SK-N-DZ (cell line): Measurements from ENCODE around the gene TTPAL.

Experiments used
- DNase-seq: peaks from one replicate; pipeline ENCODE4 v3.0.0-alpha.2; 2015; ENCODE audit warnings: low spot score

Gene TTPAL

DNA sequence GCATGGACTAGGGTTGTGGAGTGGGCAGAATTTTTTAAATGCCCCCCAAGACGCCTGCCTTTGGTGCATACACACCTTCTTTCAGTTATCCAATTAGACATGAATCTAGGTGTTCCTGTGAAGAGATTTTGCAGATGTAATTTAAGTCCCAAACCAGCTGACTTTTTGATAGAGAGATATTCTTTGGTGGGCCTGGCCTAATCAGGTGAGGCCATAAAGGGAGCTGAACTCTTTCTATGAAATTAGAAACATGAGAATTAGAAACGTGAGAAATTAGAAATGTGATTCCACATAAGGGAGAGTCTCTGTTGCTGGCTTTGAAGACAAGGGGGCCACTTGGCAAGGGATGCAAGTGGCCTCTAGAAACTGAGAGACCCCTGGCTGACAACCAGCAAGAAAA lies 36.4 kb upstream of the TTPAL start:
- no peak for DNase-seq

DNA sequence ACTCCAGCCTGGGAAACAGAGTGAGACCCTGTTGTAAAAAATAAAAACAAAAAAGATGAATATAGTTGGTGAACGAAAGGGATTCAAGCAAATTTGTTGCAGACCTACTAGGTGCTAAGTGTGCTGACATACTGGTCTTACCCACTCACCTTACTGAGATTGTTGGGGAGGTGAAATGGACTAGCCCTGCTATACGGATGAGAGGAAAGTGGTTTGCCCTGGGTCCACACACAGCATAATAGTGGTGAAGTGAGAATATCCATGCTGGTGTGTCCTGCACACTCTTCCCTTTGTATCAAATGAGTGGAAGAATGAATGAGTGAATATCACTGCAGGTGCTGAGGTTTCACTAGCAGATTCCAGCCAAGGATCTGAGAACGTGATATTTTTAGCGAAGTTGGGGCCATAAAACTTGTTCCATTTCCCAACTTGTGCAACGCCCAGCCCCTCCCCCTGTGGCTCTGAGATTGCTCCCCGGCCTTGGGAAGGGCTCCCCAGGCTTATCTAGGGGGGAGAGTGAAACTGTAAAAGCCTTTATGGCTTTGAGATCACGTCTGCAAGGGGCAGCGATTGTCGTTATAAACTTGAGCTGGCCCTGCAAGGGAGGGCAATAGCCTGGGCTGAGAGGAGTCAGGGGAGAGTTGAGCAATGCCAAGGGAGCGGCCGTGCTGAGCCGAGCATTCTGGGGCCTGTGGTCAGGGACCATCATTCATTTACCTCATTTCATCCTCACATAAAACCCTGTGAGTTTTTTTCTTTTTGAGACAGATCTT lies 33.2 kb upstream of the TTPAL start:
- DNase-seq: no peak

DNA sequence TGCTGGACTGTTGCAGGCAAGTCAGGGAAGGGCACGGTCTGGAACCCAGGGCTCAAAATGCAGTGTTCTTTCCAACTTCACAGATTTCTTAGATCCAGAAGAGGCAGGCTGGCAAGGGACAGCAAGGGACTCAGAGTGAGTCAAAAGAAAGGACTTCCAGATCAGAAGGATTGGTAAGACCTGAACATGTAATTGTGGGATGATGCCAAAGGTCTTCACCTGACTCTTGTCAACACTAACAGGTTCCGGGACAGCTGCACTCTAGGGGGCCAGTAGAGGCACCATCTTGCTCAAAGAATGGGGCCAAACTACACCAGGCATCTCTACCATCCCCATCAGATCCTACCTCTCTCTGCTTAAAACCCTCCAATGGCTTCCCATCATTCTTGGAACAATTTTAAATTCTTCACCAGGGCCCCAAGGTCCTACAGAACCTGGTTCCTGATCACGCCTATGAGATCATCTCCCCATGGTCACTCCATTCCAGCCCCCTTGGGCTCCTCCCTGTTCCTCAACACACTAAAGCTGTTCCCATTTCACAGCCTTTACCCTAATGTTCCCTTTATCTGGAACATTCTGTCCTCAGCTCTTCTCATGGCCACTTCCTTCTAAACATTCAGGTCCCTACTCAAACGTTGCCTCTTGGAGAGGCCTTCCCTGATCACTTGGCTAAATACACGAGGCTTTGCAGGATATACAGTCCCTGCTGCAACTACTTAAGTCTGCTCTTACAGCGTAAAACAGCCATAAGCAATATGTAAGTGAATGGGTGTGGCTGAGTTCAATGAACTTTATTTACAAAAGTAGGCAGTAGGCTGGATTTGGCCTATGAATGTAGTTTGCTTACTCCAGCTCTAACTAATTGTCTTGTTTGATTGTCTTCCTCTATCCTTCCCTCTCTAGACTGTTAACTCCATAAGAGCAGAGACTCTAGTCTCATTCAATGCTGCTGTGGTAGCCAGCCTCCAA lies 29.6 kb upstream of the TTPAL start:
- DNase-seq: no peak

DNA sequence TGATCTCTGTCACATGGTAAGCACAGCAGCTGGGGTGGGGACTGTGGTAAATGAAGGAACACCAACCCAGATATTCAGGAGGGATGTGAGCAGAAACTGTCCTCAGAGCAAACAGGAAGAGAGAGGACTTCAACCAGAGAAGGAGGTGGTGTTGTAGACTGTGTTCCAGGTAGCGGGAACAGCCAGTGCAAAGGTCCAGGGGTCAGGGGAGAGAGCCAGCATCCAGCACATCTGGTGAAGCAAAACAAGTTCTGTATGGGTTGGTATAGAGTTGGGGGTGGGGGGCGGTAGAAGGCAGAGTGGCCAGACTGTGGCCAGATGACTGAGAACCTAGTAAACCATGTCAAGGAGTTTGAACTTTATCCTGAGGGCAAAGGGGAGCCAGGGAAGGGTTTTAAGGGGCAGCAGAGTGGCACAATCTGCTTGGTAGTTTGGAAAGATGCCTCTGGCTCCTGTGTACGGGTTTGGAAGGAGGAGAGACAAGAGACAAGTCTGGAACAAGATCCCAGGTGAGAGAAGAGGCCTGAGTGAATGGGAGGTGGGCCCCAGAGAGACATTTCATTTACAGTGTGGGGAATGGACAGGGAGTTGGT lies 27.8 kb upstream of the TTPAL start:
- DNase-seq: no peak

DNA sequence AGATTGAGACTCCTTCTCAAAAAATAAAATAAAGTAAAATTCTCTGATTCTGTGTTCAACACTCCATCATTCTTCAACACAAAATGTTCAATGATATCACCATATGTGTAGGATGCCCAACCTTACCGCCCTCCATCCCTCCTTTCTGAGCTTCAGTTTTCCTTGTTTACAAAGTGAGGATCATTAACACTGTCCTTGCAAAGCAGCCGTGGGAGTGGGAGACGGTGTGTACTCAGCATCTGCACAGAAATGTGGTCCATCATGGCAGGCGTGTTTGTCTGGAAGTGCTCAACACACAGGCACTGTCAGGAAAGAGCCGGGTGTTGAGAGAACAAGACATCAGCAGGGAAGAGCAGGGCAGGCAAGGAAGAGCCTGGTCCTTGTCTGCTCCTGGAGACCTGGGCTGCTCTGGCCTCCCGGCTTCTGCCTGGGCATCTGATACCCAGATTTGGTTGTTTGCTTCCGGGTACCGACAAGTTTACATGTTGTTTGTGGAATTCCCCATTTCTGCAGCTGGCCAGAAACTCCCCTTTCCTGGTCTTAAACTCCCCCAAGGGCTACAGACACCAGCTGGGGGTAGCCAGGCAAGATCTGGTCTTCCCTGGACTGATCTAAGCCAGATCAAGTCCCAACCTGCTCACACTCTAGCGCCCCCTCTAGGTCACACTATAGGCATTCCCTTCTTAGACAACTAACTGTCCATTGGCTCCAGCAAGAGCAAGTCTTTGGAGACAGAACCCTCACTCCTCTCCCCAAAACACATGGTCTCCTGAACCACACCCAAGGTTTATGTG lies 26.7 kb upstream of the TTPAL start:
- DNase-seq: peak; percentile 29

DNA sequence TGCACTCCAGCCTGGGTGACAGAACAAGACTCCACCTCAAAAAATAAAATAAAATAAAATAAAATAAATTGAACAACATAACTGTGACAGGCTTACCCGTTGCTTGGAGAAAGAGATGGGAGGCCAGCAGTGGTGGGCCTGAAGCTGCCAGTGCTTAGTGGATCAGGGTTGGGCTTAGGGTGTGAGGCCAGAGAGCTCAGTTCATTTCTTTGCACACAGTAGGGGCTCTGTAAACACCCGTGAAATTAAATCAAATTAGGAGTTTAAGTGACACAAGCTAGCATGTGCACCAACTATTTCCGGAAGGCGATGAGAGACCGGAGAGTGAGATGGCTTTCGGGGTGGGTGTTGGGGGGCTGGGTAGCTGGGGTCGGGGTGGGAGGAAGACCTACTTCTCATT lies 25.8 kb upstream of the TTPAL start:
- no peak for DNase-seq

DNA sequence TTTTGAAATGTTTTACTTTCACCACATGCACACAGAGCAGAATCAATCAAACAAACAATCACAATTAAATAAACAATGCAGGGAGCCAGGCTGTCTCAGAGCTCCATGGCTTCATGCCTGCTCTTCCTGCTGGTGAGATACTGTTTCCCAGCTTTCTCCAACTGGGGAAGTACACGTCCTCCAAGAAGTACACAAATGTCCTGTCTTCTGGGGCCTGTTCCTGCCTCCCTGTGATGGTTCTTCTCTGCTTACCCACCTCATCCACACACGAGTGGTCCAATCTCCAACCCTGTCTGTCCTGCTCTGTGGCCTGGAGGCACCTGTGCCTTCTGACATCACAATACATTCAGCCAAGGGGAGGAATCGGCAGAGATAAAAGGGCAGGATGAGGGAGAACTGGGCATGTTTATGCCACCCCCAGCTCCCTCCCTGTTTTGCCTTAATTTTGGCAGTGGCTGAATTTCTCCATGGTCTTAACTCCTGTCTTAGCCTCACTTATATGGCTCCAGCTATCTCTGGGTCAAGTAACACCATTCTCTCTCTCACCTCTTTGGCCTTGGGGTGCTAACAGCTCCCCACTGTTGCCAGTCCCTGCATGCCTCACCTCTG lies 25.3 kb upstream of the TTPAL start:
- DNase-seq: no peak

DNA sequence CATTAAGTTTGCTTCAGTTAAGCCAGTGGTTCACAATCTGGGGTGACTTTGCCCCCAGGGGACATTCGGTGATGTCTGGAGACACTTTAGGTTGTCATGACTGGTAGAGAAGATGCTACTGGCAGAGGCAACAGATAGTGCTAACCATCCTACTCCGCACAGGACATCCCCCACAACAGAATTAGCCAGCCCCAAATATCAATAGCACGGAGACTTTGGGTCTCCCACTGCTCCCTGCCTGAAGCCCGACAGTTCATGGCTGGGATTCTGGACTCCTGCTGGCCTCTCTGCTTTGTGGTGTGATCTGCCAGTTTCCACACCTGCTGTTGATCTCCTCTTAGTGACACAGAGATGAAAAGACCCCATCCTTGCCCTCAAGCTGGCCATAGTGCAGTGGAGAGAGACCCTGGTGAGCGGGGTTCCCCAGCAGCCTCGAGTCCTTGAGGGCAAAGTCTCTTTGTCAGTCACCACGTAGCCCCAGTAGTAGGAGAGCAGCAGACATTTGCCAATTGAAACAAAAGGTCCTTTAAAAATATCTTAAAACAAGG lies 24.7 kb upstream of the TTPAL start:
- no peak for DNase-seq

DNA sequence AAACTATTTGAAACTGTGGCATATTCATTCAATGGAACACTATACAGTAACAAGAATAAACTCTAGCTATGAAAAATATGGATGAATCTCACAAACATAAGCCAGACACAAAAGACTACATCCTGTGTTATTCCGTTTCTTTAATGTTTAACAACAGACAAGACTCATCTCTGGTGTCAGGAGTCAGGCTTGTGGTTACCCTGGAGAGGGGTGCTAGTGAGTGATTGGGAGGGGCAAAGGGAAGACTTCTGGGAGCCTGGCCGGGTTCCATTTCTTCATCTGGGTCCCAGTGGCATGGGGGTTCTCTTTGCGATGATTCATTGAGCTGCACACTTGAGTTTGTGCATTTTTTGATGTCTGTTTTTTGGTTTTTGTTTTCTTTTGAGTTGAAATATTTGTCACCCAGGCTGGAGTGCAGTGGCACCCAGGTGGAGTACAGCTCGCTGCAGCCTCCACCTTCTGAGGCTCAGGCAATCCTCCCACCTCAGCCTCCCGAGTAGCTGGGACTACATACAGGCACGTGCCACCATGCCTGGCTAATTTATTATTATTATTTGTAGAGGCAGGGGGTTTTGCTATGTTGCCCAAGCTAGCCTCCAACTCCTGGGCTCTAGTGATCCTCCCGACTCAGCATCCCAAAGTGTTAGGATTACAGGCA lies 21.2 kb upstream of the TTPAL start:
- no peak for DNase-seq

DNA sequence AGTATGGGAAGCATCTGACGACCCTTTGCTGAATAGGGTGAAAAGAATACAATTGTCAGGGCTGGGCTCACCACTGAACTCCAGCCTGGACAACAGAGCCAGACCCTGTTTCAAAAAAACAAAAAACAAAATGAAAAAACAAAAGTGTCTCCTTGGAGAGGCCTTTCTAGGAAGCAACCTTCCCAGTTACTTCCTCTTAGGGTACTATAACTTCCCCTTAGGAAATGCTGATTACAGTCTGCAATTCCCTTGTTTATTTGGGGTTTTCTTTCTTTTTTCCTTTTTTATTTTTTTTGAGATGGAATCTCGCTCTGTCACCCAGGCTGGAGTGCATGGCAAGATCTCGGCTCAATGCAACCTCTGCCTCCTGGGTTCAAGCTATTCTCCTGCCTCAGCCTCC lies 20.5 kb upstream of the TTPAL start:
- no peak for DNase-seq

DNA sequence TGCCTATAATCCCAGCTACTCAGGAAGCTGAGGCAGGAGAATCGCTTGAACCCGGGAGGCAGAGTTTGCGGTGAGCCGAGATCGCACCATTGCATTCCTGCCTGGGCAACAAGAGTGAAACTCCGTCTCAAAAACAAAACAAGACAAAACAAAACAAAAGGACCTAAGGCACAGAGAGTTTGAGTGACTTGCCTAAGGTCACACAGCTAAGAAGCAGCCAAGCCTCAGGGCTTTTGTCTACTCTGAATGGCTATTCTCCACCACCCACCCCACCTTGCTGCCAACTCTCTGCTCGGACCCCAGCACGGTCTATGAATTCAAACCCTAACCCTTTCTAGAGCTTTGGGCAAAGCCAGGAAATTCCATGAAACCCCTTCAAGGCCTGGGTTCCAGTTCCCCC lies 19.1 kb upstream of the TTPAL start:
- no peak for DNase-seq

DNA sequence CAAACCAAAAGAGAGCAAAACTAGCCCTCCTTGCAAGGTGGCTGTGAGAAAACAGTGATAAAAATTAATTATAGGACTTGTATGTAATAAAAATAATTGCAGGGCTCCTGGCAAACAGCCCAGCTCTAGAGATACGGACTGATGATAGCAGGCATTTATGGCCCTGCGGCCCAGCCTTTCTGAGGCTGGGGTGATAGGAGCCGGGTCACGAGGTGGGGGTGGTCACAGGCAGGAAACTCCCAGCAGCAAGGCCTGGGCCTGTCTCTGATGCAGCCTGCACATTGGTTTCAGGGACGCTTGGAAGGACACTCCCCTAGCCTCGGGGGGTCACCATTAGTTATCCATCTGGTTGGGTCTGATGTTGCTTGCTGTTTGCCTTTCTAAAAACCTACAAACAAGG lies 18.7 kb upstream of the TTPAL start:
- DNase-seq: no peak

DNA sequence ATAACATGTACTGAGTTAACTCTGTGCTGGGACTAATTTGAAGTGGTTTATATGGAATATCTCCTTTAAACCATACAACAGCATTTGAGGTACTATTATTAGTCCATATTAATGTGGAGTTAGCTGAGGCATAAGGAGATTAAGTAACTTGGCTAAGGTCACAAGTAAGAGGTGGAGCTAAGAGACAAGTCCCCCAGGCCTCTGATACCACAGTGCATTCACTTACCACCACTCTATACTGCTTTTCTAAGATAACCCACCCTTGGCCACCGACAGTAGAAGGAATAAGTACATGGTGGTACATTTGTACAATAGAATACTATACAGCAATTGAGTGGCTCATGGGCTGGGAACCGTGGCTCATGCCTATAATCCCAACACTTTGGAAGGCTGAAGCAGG lies 16.4 kb upstream of the TTPAL start:
- no peak for DNase-seq

DNA sequence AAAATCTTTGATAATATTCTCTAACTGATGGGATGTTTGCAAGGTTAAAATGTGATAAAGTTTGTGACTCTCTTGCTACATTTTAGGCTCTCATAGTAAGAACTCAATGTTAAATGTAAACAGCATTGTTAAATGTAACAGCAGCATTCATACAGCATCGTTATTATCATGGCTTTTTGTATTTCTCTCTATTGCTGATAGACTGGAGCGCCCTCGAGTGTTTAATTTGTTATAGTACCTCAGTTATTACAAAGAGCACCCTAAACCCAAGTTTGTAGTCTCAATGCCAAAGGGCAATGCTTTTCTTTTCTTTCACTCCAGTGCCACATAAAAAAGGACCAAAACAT lies 14.9 kb upstream of the TTPAL start:
- DNase-seq: no peak

DNA sequence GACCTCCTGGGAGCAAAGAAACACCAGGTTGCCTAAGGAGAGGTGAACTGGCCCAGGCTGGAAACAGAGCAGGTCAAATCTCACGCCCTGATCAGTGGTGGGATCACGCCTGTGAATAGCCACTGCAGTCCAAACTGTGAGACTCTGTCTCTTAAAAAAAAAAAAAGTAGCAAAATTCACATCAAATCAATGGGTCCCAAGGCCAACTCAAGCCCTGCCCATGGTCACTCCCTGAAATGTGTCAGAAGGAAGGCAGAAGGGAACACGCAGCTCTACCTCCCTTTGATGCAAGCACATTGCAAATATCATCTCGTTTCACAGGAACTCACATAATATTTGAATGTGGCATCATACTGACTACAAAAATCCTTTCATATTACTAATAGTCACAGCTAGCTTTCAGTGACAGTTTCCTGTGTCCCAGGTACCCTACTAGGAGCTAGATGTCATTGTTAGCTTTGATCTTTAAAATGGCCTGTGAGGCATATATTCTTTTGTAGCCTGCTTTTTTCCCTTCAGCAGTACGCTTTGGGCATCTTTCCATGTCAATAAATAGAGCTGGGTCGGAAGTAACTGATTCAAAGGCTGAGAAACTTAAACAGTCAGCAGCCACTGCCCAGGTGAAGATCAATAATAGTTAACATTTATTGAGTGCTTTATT lies 14.4 kb upstream of the TTPAL start:
- no peak for DNase-seq

DNA sequence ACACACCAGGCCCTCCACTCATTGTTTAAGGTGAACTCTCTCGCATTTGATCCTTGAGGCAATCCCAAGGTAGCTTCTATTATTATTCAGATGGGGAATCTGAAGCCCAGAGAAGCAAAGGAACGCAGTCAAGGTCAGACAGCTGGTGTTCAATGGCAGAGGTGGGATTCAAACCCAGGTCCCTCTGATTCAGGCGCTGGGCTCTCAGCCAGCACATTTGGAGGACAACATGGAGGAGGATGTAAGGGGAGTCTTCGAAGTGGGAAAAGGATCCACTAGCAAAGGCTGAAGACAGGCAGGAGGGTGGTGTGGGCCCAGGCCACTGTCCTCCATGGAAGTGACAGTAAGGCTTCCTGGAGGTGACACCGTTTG lies 13.9 kb upstream of the TTPAL start:
- no peak for DNase-seq

DNA sequence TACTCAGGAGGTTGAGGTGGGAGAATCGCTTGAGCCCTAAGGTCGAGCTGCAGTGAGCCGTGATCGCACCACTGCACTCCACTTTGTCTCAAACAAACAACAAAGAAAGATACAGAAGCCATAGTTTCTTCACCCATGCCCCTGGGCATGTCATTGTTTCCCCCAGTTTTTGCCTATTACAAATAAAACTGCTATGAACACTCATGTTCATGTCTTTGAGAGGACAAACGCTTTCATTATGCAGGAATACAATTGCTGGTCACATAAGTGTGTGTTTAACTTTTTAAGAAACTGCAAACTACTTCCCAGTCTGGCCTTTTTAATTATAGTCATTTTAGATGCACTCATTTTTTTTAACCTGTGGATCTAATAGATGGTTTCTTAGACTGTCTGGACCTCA lies 12.2 kb upstream of the TTPAL start:
- DNase-seq: no peak

DNA sequence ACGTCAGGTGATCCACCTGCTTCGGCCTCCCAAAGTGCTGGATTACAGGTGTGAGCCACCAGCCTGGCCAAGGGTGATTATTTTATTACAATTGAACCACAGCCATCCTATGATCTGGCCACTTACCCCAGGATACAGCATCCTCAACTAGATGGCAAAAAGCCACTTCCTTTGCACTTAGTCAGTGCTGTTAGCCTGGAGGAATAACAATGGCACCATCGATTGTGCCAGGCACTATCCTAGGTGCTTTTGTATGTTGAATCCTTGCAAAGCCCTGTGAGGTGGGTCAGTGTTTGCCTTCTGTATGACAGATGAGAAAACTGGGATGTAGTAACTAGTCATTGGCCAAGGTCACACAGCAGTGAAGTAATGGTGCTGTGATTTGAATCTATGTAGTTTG lies 11.2 kb upstream of the TTPAL start:
- no peak for DNase-seq

DNA sequence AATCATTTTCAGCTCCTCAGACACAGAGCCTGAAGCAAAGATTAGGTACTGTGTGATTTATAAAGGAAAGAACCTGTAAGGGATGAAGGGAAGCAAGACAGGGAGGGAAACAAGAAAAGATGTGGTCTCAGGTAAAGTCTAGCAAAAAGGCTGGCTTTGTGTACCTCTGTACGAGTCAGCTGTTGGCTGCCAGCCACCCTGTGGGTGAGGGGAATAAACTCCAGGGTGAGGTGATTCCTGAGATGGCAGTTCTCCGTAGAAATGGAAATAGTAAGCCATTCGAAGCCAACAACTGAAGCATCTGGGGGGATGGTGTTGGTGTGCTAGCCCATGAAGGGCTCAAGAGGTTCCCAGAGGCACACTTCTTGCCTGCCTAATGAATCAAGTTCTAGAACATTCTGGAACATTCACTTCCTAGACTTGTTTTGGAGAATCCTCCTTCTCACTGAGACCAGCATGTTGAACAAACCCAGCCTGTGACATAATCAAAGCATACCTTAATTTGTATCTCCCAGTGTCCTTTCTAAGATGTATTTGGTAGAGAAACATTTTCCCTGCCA lies 10.6 kb upstream of the TTPAL start:
- DNase-seq: no peak
